DOHH2 (cell line): ENCODE data around the gene RABGAP1L.
"Not testable (repeated sequence)": the region's sequence is repeated elsewhere in the genome, so short reads cannot be mapped to it uniquely, and the experiment has no call there.

ENCODE experiments used
- H3F3A ChIP-seq: fragments of 200-600 bp; sonication (generic), shearing (Covaris generic); 2 replicates; pipeline ENCODE4 v1.6.0; 2016; ENCODE audit warnings: antibody characterized with exemption, mild to moderate bottlenecking; ENCODE audit not compliant: control insufficient read depth, insufficient read depth
- H3K27ac ChIP-seq: fragments of 200-600 bp; sonication (generic); 2 replicates; pipeline ENCODE4 v1.5.1; 2014; ENCODE audit warnings: low read depth, mild to moderate bottlenecking, low read length, moderate library complexity
- H3K27me3 ChIP-seq: fragments of 200-600 bp; sonication (generic); 2 replicates; pipeline ENCODE4 v1.6.1; 2014; ENCODE audit warnings: mild to moderate bottlenecking, low read length, mixed read lengths; ENCODE audit not compliant: control insufficient read depth
- H3K36me3 ChIP-seq: fragments of 200-600 bp; sonication (generic); 2 replicates; pipeline ENCODE4 v1.6.1; 2014; ENCODE audit warnings: mild to moderate bottlenecking, low read length, moderate library complexity, mixed read lengths; ENCODE audit not compliant: control insufficient read depth
- H3K4me1 ChIP-seq: fragments of 200-600 bp; sonication (generic); 2 replicates; pipeline ENCODE4 v1.6.1; 2014; ENCODE audit warnings: mild to moderate bottlenecking, low read length, mixed read lengths; ENCODE audit not compliant: control insufficient read depth
- H3K4me2 ChIP-seq: fragments of 200-600 bp; sonication (generic); 2 replicates; pipeline ENCODE4 v1.6.0; 2014; ENCODE audit warnings: mild to moderate bottlenecking, low read length, moderate library complexity
- H3K4me3 ChIP-seq: fragments of 200-600 bp; sonication (generic); 2 replicates; pipeline ENCODE4 v1.5.1; 2014; ENCODE audit warnings: mild to moderate bottlenecking, low read length, mixed read lengths
- H3K79me2 ChIP-seq: fragments of 200-600 bp; sonication (generic); 2 replicates; pipeline ENCODE4 v1.6.1; 2014; ENCODE audit warnings: mild to moderate bottlenecking, low read length, mixed read lengths; ENCODE audit not compliant: control insufficient read depth
- H3K9me2 ChIP-seq: fragments of 200-600 bp; sonication (generic); replicated peaks from 2 replicates; pipeline ENCODE4 v1.6.1; 2014; ENCODE audit warnings: mild to moderate bottlenecking, low read length, mixed read lengths; ENCODE audit not compliant: control insufficient read depth
- H3K9me3 ChIP-seq: fragments of 200-600 bp; sonication (generic); 2 replicates; pipeline ENCODE4 v1.6.1; 2014; ENCODE audit warnings: antibody characterized with exemption, low read length, mixed read lengths; ENCODE audit not compliant: control insufficient read depth, insufficient read depth
- H4K20me1 ChIP-seq: fragments of 200-600 bp; sonication (generic); 2 replicates; pipeline ENCODE4 v1.6.0; 2014; ENCODE audit warnings: low read depth, mild to moderate bottlenecking, antibody characterized with exemption, low read length, moderate library complexity; ENCODE audit not compliant: control insufficient read depth, insufficient read depth
- EZH2phosphoT487 ChIP-seq: fragments of 200-600 bp; sonication (generic); IDR thresholded peaks from 2 replicates; pipeline ENCODE4 v1.6.1; 2017; ENCODE audit warnings: borderline replicate concordance, mild to moderate bottlenecking, antibody characterized with exemption, low read length, moderate library complexity, mixed read lengths
- TF ChIP-seq, protein P1 (sequence below): fragments of 200-600 bp; sonication (generic); IDR thresholded peaks from one replicate; pipeline ENCODE4 v1.5.1; 2014; ENCODE audit warnings: antibody characterized with exemption, mild to moderate bottlenecking, low read depth, low read length; ENCODE audit not compliant: poor library complexity, severe bottlenecking

The RABGAP1L gene

DNA sequence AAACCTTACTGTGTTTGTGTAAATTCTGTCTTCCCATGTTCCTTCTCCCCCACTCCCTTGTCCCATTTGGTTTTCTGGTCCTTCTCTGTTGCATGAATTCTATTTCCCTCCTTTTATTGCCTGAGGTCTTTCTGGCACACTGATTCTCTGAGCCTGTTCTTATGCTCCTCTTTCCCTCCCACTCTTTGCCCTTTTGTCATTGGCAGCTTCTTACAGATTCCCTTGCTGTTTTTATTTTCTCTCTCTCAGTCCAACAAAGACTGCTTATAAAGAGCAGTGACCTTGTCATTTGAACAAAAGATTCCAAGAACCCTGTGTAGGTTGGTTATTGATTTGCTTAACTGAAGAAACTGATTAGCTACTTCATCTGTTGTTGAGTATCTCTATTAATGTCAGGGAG, 338.2 kb downstream of the RABGAP1L start:
- Histone ChIP-seq H3K79me2 (0 out of 2 replicates have a peak, but pooled peaks cover 3% of the 10 kb centered on the region), H3K36me3 (no peaks in the 10 kb centered on the region), H3K4me1 (no peaks in the 10 kb centered on the region), H3K4me2 (no peak overlapping the region), H4K20me1 (no peaks in the 10 kb centered on the region), H3K4me3 (no peak overlapping the region), H3K9me3 (no peaks in the 10 kb centered on the region), H3K27ac (no peak overlapping the region), H3F3A (no peaks in the 10 kb centered on the region), H3K9me2 (no peaks in the 10 kb centered on the region), H3K27me3 (no peaks in the 10 kb centered on the region)
- TF ChIP-seq, protein P1, sequence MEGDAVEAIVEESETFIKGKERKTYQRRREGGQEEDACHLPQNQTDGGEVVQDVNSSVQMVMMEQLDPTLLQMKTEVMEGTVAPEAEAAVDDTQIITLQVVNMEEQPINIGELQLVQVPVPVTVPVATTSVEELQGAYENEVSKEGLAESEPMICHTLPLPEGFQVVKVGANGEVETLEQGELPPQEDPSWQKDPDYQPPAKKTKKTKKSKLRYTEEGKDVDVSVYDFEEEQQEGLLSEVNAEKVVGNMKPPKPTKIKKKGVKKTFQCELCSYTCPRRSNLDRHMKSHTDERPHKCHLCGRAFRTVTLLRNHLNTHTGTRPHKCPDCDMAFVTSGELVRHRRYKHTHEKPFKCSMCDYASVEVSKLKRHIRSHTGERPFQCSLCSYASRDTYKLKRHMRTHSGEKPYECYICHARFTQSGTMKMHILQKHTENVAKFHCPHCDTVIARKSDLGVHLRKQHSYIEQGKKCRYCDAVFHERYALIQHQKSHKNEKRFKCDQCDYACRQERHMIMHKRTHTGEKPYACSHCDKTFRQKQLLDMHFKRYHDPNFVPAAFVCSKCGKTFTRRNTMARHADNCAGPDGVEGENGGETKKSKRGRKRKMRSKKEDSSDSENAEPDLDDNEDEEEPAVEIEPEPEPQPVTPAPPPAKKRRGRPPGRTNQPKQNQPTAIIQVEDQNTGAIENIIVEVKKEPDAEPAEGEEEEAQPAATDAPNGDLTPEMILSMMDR, result no peak
- TF ChIP-seq EZH2phosphoT487, result no peak

DNA sequence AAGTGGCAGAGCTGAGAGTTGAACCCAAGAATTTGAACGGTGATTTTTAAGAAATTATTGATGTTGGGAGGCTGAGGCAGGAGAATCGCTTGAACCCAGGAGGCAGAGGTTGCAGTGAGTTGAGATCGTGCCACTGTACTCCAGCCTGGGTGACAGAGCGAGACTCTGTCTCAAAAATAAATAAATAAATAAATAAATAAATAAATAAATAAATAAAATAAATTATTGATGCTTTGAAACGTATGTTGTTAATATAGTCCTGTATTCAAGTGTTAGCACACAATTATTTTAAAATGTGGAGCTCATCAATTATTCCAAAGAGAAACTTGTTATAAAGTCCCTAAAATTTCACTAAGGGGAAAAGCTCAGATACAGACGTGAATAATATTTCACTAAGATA, 357.4 kb downstream of the RABGAP1L start:
- not testable (repeated sequence) for H3K9me3 ChIP-seq, H3K9me2 ChIP-seq, H3K79me2 ChIP-seq, H3K27me3 ChIP-seq, H3K27ac ChIP-seq, H4K20me1 ChIP-seq, H3F3A ChIP-seq, H3K4me3 ChIP-seq, H3K4me2 ChIP-seq
- Histone ChIP-seq H3K36me3 (peaks cover 16% of the 10 kb centered on the region), H3K4me1 (peaks cover 13% of the 10 kb centered on the region)

DNA sequence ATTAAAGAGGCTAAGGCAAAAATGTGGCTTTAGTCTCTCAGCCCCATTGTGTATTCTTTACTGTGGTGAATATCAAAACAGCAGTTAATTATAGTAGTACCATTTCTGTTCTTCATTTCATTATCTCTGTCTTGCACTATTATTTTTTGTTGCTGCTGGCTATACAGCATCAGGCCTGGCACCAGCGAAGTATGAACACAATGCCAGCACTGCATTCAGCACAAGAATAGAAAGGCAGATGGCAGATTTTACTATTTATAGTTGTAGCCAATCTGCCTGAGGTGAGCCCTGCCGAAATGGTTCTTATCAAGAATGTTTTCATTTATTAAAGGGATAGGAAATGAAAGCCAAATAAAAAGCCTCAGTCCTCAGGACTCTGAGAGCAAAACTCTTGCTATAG, 360.5 kb downstream of the RABGAP1L start:
- Histone ChIP-seq H3K4me1 (peaks cover 13% of the 10 kb centered on the region), H3K36me3 (peaks cover 16% of the 10 kb centered on the region; the same call in 1 of the 2 replicates), H3F3A (no peaks in the 10 kb centered on the region), H4K20me1 (no peaks in the 10 kb centered on the region), H3K4me2 (no peak overlapping the region), H3K27ac (no peak overlapping the region), H3K27me3 (no peaks in the 10 kb centered on the region), H3K4me3 (no peak overlapping the region), H3K79me2 (peaks cover 13% of the 10 kb centered on the region), H3K9me2 (no peaks in the 10 kb centered on the region), H3K9me3 (no peaks in the 10 kb centered on the region)
- TF ChIP-seq, protein P1, result no peak

DNA sequence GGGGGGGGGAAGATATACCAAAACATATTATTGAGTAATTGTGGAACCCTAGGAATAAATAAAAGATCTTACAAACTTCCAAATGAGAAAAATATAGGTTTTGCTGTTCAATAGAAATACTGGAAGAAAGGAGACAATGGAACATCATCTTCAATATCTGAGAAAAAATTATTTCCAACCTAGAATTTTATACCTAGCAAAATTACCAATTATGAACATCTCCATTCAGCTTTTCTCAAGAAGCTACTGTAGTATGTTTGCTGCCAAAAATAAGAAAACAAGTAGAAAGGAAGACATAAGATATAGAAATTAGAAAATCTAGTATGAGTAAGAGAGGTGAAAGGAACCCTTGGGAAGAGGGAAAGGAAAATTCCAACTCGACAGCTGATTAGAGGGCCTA, 372.4 kb downstream of the RABGAP1L start:
- Histone ChIP-seq H4K20me1 (no peaks in the 10 kb centered on the region), H3K4me1 (no peaks in the 10 kb centered on the region), H3K36me3 (peaks cover 21% of the 10 kb centered on the region), H3K27me3 (no peaks in the 10 kb centered on the region), H3K79me2 (peaks cover 28% of the 10 kb centered on the region), H3K4me2 (no peak overlapping the region), H3K9me3 (peaks cover 17% of the 10 kb centered on the region; the same call in 1 of the 2 replicates), H3K9me2 (no peaks in the 10 kb centered on the region), H3K4me3 (no peak overlapping the region), H3K27ac (no peak overlapping the region), H3F3A (peaks cover 3% of the 10 kb centered on the region)
- TF ChIP-seq, protein P1, result no peak
- no peak for TF ChIP-seq EZH2phosphoT487
